CD14-positive monocyte (primary cell): Measurements from ENCODE around the gene VPS37C. TPM values are rescaled to one million over a fixed set of nuclear protein-coding genes. Genes with fewer than 3 reads are reported as not detected.

Experiments
- DNase-seq, 3 donors: peaks; one replicate each; pipeline ENCODE4 v3.0.0-alpha.2; 2011 to 2022
- H2AFZ ChIP-seq: 2 replicates; pipeline ENCODE4 v1.6.0; 2012; ENCODE audit warnings: mild to moderate bottlenecking, low read depth, low read length, inconsistent platforms; ENCODE audit not compliant: insufficient read depth, poor library complexity, severe bottlenecking
- H3K27ac ChIP-seq, 2 donors: 1 replicate in 1 of 2; 2 replicates in 1 of 2; pipeline ENCODE4 v1.5.1; 2012 to 2013; ENCODE audit warnings: low read length in 2 of 2, control low read depth in 1 of 2, inconsistent platforms in 1 of 2, low read depth in 1 of 2, mild to moderate bottlenecking in 1 of 2
- H3K27me3 ChIP-seq, 2 donors: one replicate each; pipeline versions ENCODE4 v1.6.0 to v1.6.1; 2011 to 2013; ENCODE audit warnings: low read length in 2 of 2; ENCODE audit not compliant: control insufficient read depth in 2 of 2, insufficient read depth in 2 of 2
- H3K36me3 ChIP-seq, 2 donors: replicated peaks in 1 of 2; 1 replicate in 1 of 2; 2 replicates in 1 of 2; pipeline versions ENCODE4 v1.5.1 to v1.6.1; 2012 to 2013; ENCODE audit warnings: low read length in 2 of 2, control low read depth in 1 of 2, inconsistent platforms in 1 of 2, mild to moderate bottlenecking in 1 of 2; ENCODE audit not compliant: insufficient read depth in 2 of 2, control insufficient read depth in 1 of 2
- H3K4me1 ChIP-seq, 2 donors: 1 replicate in 1 of 2; 2 replicates in 1 of 2; pipeline versions ENCODE4 v1.5.1 to v1.6.1; 2012 to 2013; ENCODE audit warnings: low read length in 2 of 2, control low read depth in 1 of 2, inconsistent platforms in 1 of 2, mild to moderate bottlenecking in 1 of 2, moderate library complexity in 1 of 2; ENCODE audit not compliant: insufficient read depth in 2 of 2, control insufficient read depth in 1 of 2
- H3K4me2 ChIP-seq: replicated peaks from 2 replicates; pipeline ENCODE3; 2012; ENCODE audit warnings: low read length, moderate library complexity, mild to moderate bottlenecking; ENCODE audit not compliant: poor library complexity, severe bottlenecking; ENCODE audit errors: extremely low read depth
- H3K4me3 ChIP-seq, 3 experiments: fragments of 200-600 bp in 1 of 3; sonication (generic) in 1 of 3; replicated peaks in 1 of 3; 1 replicate in 2 of 3; 2 replicates in 1 of 3; pipeline ENCODE4 v1.5.1; 2011 to 2013; ENCODE audit warnings: low read length in 3 of 3, mild to moderate bottlenecking in 3 of 3, control low read depth in 2 of 3, low read depth in 2 of 3, inconsistent platforms in 1 of 3, moderate library complexity in 1 of 3
- H3K79me2 ChIP-seq: 2 replicates; pipeline ENCODE4 v1.6.0; 2012; ENCODE audit warnings: mild to moderate bottlenecking, control low read depth, inconsistent platforms, low read length, moderate library complexity; ENCODE audit not compliant: insufficient read depth
- H3K9ac ChIP-seq: 2 replicates; pipeline ENCODE4 v1.6.0; 2017; ENCODE audit warnings: low read length, mild to moderate bottlenecking; ENCODE audit not compliant: insufficient read depth, poor library complexity, severe bottlenecking
- H3K9me3 ChIP-seq, 2 donors: replicated peaks in 1 of 2; 1 replicate in 1 of 2; 2 replicates in 1 of 2; pipeline versions ENCODE4 v1.5.1 to v1.6.1; 2012 to 2013; ENCODE audit warnings: low read length in 2 of 2, control low read depth in 1 of 2; ENCODE audit not compliant: control insufficient read depth in 1 of 2, insufficient read depth in 1 of 2
- H4K20me1 ChIP-seq: 2 replicates; pipeline ENCODE4 v1.6.0; 2012; ENCODE audit warnings: mild to moderate bottlenecking, low read length, control low read depth, moderate library complexity; ENCODE audit not compliant: insufficient read depth
- H3K27ac Mint-ChIP-seq, 7 donors: one replicate each; pipeline ENCODE4 v1.8.0; 2020; ENCODE audit warnings: mild to moderate bottlenecking in 7 of 7, mixed read lengths in 7 of 7, moderate library complexity in 6 of 7, inconsistent platforms in 2 of 7
- H3K27me3 Mint-ChIP-seq, 3 donors: one replicate each; pipeline ENCODE4 v1.8.0; 2021 to 2022; ENCODE audit warnings: low read depth in 3 of 3, mild to moderate bottlenecking in 3 of 3, mixed read lengths in 3 of 3, moderate library complexity in 3 of 3, inconsistent platforms in 1 of 3
- H3K36me3 Mint-ChIP-seq, 2 donors: one replicate each; pipeline ENCODE4 v1.8.0; 2020; ENCODE audit warnings: mixed read lengths in 2 of 2, inconsistent platforms in 1 of 2, mild to moderate bottlenecking in 1 of 2
- H3K4me1 Mint-ChIP-seq: one replicate; pipeline ENCODE4 v1.8.0; 2020; ENCODE audit warnings: mild to moderate bottlenecking, mixed read lengths
- H3K4me3 Mint-ChIP-seq, 2 donors: one replicate each; pipeline ENCODE4 v1.8.0; 2020; ENCODE audit warnings: mild to moderate bottlenecking in 2 of 2, mixed read lengths in 2 of 2, moderate library complexity in 1 of 2
- H3K9me3 Mint-ChIP-seq, 7 donors: one replicate each; pipeline ENCODE4 v1.8.0; 2020 to 2022; ENCODE audit warnings: mixed read lengths in 7 of 7, mild to moderate bottlenecking in 6 of 7, moderate library complexity in 6 of 7, inconsistent platforms in 2 of 7
- WGBS: methylation state at CpG from one replicate; pipeline ENCODE4 v1.1.5; 2013; ENCODE audit warnings: missing lambda C conversion rate; ENCODE audit not compliant: insufficient coverage; 5-methylcytosine and 5-hydroxymethylcytosine counted together
- intact Hi-C, 2 donors: fragments of 100-400 bp; cut with micrococcal nuclease; formaldehyde crosslinking; loops; one replicate each; pipeline versions ENCODE4 v1.15.0 to v1.15.1; 2023
- polyA plus RNA-seq, 3 donors: library from polyadenylated mRNA; depleted of rRNA in 1 of 3; unstranded in 2 of 3; stranded (reverse) in 1 of 3; fragments of 300-500 nt in 2 of 3; fragments of >200 nt in 1 of 3; fragmentation: Illumina TruSeq in 2 of 3; gene quantifications; 1 replicate in 2 of 3; 2 replicates in 1 of 3; pipeline ENCODE4 v1.2.3, GENCODE V29; 2012 to 2021
- TF ChIP-seq, protein P1 (sequence below): fragments of 200-600 bp; IDR thresholded peaks from one replicate; pipeline ENCODE4 v1.8.0; 2022; ENCODE audit warnings: antibody characterized with exemption, mild to moderate bottlenecking

Gene VPS37C
- polyA plus RNA-seq, 3 donors = 1.9 to 25.1 (median 3.8) TPM

DNA sequence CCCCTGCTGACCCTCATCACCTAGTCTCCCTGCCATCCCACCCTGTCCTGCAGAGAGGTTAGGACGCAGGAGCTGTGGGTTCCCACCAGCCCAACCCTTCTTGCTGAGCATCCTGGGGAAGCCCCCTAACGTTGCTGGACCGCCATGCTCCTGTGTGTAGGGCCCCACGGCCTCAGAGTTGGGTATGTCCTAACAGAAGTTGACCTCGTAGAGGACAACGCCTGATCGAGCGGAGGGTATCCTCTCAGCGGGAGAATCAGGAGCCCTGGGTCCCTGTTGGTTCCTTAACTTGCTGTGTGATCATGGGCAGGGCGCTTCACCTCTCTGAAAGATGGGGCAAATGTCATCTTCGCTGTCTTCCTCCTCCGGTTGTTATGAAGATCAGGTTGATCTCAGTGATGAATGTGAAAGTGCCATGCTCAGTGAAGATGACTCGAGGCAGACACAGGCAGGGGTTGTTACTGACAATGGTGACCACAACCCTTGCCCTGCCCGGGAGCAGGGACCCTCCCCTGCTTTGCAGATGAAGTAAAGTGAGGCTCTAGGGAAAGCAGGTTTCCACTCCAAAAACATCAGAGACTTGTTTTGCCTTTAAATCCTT, 78.2 kb downstream of the VPS37C start:
- peaks cover 0 to 3% (median 0%) of the 10 kb centered on the region in 7 donors for H3K9me3 Mint-ChIP-seq
- 86% methylated on average over 12 of the region's 14 CpGs for WGBS
- H3K9me3 ChIP-seq = no peaks in the 10 kb centered on the region
- peaks cover 3 to 12% (median 12%) of the 10 kb centered on the region in 3 donors for H3K27me3 Mint-ChIP-seq
- TF ChIP-seq, protein P1, sequence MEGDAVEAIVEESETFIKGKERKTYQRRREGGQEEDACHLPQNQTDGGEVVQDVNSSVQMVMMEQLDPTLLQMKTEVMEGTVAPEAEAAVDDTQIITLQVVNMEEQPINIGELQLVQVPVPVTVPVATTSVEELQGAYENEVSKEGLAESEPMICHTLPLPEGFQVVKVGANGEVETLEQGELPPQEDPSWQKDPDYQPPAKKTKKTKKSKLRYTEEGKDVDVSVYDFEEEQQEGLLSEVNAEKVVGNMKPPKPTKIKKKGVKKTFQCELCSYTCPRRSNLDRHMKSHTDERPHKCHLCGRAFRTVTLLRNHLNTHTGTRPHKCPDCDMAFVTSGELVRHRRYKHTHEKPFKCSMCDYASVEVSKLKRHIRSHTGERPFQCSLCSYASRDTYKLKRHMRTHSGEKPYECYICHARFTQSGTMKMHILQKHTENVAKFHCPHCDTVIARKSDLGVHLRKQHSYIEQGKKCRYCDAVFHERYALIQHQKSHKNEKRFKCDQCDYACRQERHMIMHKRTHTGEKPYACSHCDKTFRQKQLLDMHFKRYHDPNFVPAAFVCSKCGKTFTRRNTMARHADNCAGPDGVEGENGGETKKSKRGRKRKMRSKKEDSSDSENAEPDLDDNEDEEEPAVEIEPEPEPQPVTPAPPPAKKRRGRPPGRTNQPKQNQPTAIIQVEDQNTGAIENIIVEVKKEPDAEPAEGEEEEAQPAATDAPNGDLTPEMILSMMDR = no peak
- no peak overlapping the region for H2AFZ ChIP-seq
- no peaks in the 10 kb centered on the region for H3K36me3 ChIP-seq
- H3K27ac Mint-ChIP-seq = no peak overlapping the region
- H3K36me3 Mint-ChIP-seq = no peaks in the 10 kb centered on the region
- peak in 1 of 3 donors; percentile 3 for DNase-seq
- no peak overlapping the region for H3K4me2 ChIP-seq
- no peak overlapping the region for H3K27ac ChIP-seq
- H3K4me1 Mint-ChIP-seq = peaks cover 18% of the 10 kb centered on the region
- H3K27me3 ChIP-seq = no peaks in the 10 kb centered on the region
- H3K9ac ChIP-seq = no peak overlapping the region
- H3K4me1 ChIP-seq = peaks cover 7 to 15% of the 10 kb centered on the region in 2 donors
- H3K79me2 ChIP-seq = no peaks in the 10 kb centered on the region
- H4K20me1 ChIP-seq = no peaks in the 10 kb centered on the region
- no peak overlapping the region for H3K4me3 Mint-ChIP-seq
- intact Hi-C loops = no loop called here
- no peak overlapping the region for H3K4me3 ChIP-seq

DNA sequence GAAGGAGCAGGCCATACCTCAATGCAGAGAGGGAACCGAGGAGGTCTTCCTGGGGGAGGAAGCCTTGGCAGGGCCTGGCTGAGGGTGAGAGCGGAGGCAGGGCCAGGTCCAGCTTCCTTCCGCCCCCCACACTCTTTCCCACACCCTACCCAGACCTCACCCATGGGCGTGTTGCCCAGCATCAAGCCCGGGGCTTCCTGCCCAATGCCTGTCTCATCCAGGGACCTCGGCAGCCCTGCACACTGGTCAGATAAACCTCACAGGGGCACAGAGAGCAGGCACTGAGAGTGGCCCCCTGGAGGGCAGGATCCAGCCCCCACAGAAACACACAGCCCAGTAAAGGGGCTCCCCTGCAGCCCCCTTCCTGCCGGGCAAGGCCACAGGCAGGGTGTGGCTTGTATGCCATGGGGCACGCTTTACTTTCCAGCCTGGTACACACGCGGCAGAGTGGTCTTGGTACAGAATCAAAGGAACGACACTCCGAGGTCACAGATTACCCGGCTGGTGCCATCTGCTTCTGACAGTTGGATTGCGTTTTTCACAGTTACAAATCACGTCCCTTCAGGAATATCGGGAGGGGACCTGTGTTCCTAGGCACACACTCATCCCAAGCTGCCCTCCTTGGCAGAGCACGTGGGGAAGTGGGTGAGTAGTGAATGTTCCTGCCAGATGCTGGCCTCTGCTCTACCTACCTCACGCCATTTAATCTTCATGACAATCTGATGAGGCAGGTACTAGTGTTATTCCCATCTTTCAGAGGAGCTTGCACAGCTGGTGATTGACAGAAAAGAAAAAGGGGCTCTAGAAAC, 79.0 kb downstream of the VPS37C start:
- no peak overlapping the region for H3K4me3 ChIP-seq

More for the DNA sequence above, 79.0 kb downstream of the VPS37C start:
- Histone ChIP-seq H3K79me2 (no peaks in the 10 kb centered on the region), H3K4me2 (no peak overlapping the region), H4K20me1 (no peaks in the 10 kb centered on the region), H3K4me1 (peaks cover 7 to 15% of the 10 kb centered on the region in 2 donors), H2AFZ (no peak overlapping the region), H3K36me3 (no peaks in the 10 kb centered on the region), H3K27me3 (no peaks in the 10 kb centered on the region), H3K9ac (peak overlapping the region; percentile 6), H3K27ac (no peak overlapping the region), H3K9me3 (no peaks in the 10 kb centered on the region)
- H3K36me3 Mint-ChIP-seq = no peaks in the 10 kb centered on the region
- H3K27ac Mint-ChIP-seq = no peak overlapping the region
- peaks cover 3 to 14% (median 12%) of the 10 kb centered on the region in 3 donors for H3K27me3 Mint-ChIP-seq
- no peak for DNase-seq
- 37% methylated on average over 14 of the region's 18 CpGs for WGBS
- intact Hi-C loops = no loop called here
- peak overlapping the region in 1 of 2 donors; percentile 67 for H3K4me3 Mint-ChIP-seq
- TF ChIP-seq, protein P1 = no peak
- peaks cover 21% of the 10 kb centered on the region for H3K4me1 Mint-ChIP-seq
- H3K9me3 Mint-ChIP-seq = peaks cover 0 to 3% (median 0%) of the 10 kb centered on the region in 7 donors
